K562 (cell line): ENCODE results near the gene NEURL1B. TPM values are rescaled to one million over a fixed set of nuclear protein-coding genes. Genes with fewer than 3 reads are reported as not detected.

Source experiments
- ATAC-seq: fragments of 200-7000 bp; cut with Tn5 transposase; 3 replicates; pipeline ENCODE4 v1.9.1; 2020; ENCODE audit warnings: moderate library complexity
- BruUV-seq: library from RNA; stranded (reverse); fragments of 400-500 nt; replicated peaks from 2 replicates; lab custom pipeline; 2021; lab: Mats Ljungman, UMichigan
- CTCF ChIA-PET: fragments of 300-600 bp; formaldehyde crosslinking; extraction: SDS; loops from one replicate; lab custom pipeline; 2021; ENCODE audit warnings: low intra/inter-chr PET ratio; lab: Yijun Ruan, JAX
- POLR2A ChIA-PET: fragments of 300-600, 350-650 bp; sonication (Branson Sonifier 250); formaldehyde crosslinking; extraction: SDS; loops from one replicate; lab custom pipeline; 2021; ENCODE audit warnings: antibody characterized with exemption, inconsistent platforms; lab: Yijun Ruan, JAX
- DNase-seq, 4 experiments: peaks; one replicate each; pipeline versions ENCODE4 v3.0.0 to v3.0.0-alpha.2; 2011 to 2018; ENCODE audit warnings: low spot score in 3 of 4, mixed read lengths in 3 of 4; ENCODE audit errors: extremely low read depth in 1 of 4
- FAIRE-seq: peaks from 2 replicates; lab custom pipeline; 2011; peaks lifted over from hg19 to GRCh38; lab: Jason Lieb, UNC
- H2AFZ ChIP-seq: 2 replicates; pipeline ENCODE4 v1.6.0; 2011; ENCODE audit warnings: low read depth, low read length, control low read depth, inconsistent platforms
- H3K27ac ChIP-seq: fragments of 200-600 bp; 3 replicates; pipeline ENCODE4 v1.8.0; 2011; ENCODE audit warnings: low read depth, mild to moderate bottlenecking, control low read depth, inconsistent platforms, low read length, moderate library complexity, mixed read lengths; ENCODE audit errors: extremely low read depth
- H3K27me3 ChIP-seq, 2 experiments: fragments of 300-600 bp in 1 of 2; 2 replicates in 1 of 2; 3 replicates in 1 of 2; pipeline versions ENCODE4 v1.6.0 to v1.8.0; 2011; ENCODE audit warnings: inconsistent platforms in 2 of 2, low read length in 2 of 2, mild to moderate bottlenecking in 1 of 2, mixed read lengths in 1 of 2, moderate library complexity in 1 of 2; ENCODE audit not compliant: control insufficient read depth in 2 of 2, insufficient read depth in 2 of 2
- H3K36me3 ChIP-seq: fragments of 300-600 bp; 3 replicates; pipeline ENCODE4 v1.8.0; 2011; ENCODE audit warnings: mild to moderate bottlenecking, low read length, inconsistent platforms; ENCODE audit not compliant: control insufficient read depth, insufficient read depth
- H3K4me1 ChIP-seq, 2 experiments: fragments of 200-600 bp in 1 of 2; replicated peaks in 1 of 2; 2 replicates in 1 of 2; 3 replicates in 1 of 2; pipeline versions ENCODE4 v1.5.1 to v1.8.0; 2011; ENCODE audit warnings: inconsistent platforms in 2 of 2, low read length in 2 of 2, mild to moderate bottlenecking in 1 of 2, mixed read lengths in 1 of 2, moderate library complexity in 1 of 2; ENCODE audit not compliant: control insufficient read depth in 2 of 2, insufficient read depth in 2 of 2
- H3K4me2 ChIP-seq: 2 replicates; pipeline ENCODE4 v1.6.1; 2011; ENCODE audit warnings: low read length, control low read depth, inconsistent platforms, mixed read lengths; ENCODE audit not compliant: insufficient read depth
- H3K4me3 ChIP-seq: fragments of 200-600 bp; sonication (generic), shearing (Covaris generic); 2 replicates; pipeline ENCODE4 v1.5.1; 2016; ENCODE audit warnings: control low read depth, inconsistent platforms
- H3K79me2 ChIP-seq: fragments of 200-600 bp; 3 replicates; pipeline ENCODE4 v1.8.0; 2011; ENCODE audit warnings: low read length, inconsistent platforms; ENCODE audit not compliant: control insufficient read depth, insufficient read depth
- H3K9ac ChIP-seq, 2 experiments: 2 replicates each; pipeline versions ENCODE4 v1.6.0 to v1.6.1; 2011; ENCODE audit warnings: low read depth in 2 of 2, low read length in 2 of 2, control low read depth in 1 of 2, inconsistent platforms in 1 of 2, mild to moderate bottlenecking in 1 of 2, mixed read lengths in 1 of 2; ENCODE audit not compliant: insufficient read depth in 1 of 2
- H3K9me1 ChIP-seq: one replicate; pipeline ENCODE4 v1.6.0; 2011; ENCODE audit warnings: inconsistent platforms, mild to moderate bottlenecking, low read length, moderate library complexity; ENCODE audit not compliant: control insufficient read depth, insufficient read depth
- H3K9me3 ChIP-seq: replicated peaks from 2 replicates; pipeline ENCODE4 v1.5.1; 2011; ENCODE audit warnings: low read depth, low read length, inconsistent platforms; ENCODE audit not compliant: control insufficient read depth, insufficient read depth
- H4K20me1 ChIP-seq: replicated peaks from 2 replicates; pipeline ENCODE4 v1.6.1; 2011; ENCODE audit warnings: low read length, inconsistent platforms, mixed read lengths; ENCODE audit not compliant: control insufficient read depth, insufficient read depth
- DACH1 ChIP-seq: fragments of 450-650 bp; IDR thresholded peaks from 2 replicates; pipeline ENCODE4 v1.6.1; 2018; ENCODE audit not compliant: partially characterized antibody
- DIDO1 ChIP-seq: fragments of 450-650 bp; IDR thresholded peaks from 2 replicates; pipeline ENCODE4 v1.6.1; 2016; ENCODE audit warnings: low read depth, missing biosample characterization, missing genetic modification characterization
- E4F1 ChIP-seq: fragments of 250-450 bp; sonication (Bioruptor Pico); IDR thresholded peaks from 2 replicates; pipeline ENCODE4 v1.5.0; 2021; ENCODE audit warnings: mild to moderate bottlenecking, borderline replicate concordance
- FOXK2 ChIP-seq, 2 experiments: fragments of 450-650 bp; IDR thresholded peaks in 1 of 2; conservative IDR thresholded peaks in 1 of 2; 2 replicates each; pipeline ENCODE4 v1.6.1; 2016; ENCODE audit warnings: low read depth in 2 of 2, mild to moderate bottlenecking in 1 of 2
- GATAD2B ChIP-seq: fragments of 450-650 bp; IDR thresholded peaks from 2 replicates; pipeline ENCODE4 v1.6.1; 2017; ENCODE audit warnings: mild to moderate bottlenecking, borderline replicate concordance
- SLC30A9 ChIP-seq: fragments of 250-450 bp; sonication (Bioruptor Pico); IDR thresholded peaks from 2 replicates; pipeline ENCODE4 v1.8.0; 2022; ENCODE audit warnings: mild to moderate bottlenecking, moderate library complexity
- ZNF644 ChIP-seq: fragments of 200-800 bp; sonication (Bioruptor generic); IDR thresholded peaks from 2 replicates; pipeline ENCODE4 v1.6.1; 2016; ENCODE audit warnings: low read depth, missing genetic modification characterization, missing compliant biosample characterization
- ZNF707 ChIP-seq: fragments of 250-450 bp; sonication (Bioruptor Pico); conservative IDR thresholded peaks from 2 replicates; pipeline ENCODE4 v1.8.0; 2022; ENCODE audit warnings: inconsistent platforms, mild to moderate bottlenecking, moderate library complexity
- WGBS: fragments of 100-300 bp; shearing (Covaris generic); methylation state at CpG from one replicate; pipeline ENCODE4 v1.1.6; 2016; ENCODE audit warnings: low coverage, mixed read lengths; ENCODE audit not compliant: insufficient coverage; ENCODE audit errors: missing lambda C conversion rate; 5-methylcytosine and 5-hydroxymethylcytosine counted together
- in situ Hi-C: fragments of 300-500 bp; cut with MboI; formaldehyde crosslinking; loops from 4 replicates; pipeline ENCODE4 v1.15.0; 2018; ENCODE audit warnings: inconsistent platforms, mixed read lengths
- intact Hi-C: fragments of 100-400 bp; cut with micrococcal nuclease; formaldehyde crosslinking; loops from 2 replicates; pipeline ENCODE4 v1.14.2; 2022
- polyA plus RNA-seq, 8 experiments: library from polyadenylated mRNA; depleted of rRNA in 4 of 8; stranded (reverse) in 5 of 8; unstranded in 3 of 8; fragments of >200 nt; fragmentation: Nextera tagmentation in 2 of 8; fragmentation: Illumina TruSeq in 1 of 8; extraction: Ambion mirVana in 2 of 8; extraction: Trizol in 1 of 8; gene quantifications; 2 replicates each; pipeline versions ENCODE4 v1.2.1 to v1.2.3, GENCODE V29; 2011 to 2014; ENCODE audit warnings: inconsistent platforms in 1 of 8, missing spikeins in 1 of 8
- total RNA-seq, 7 experiments: library from RNA; depleted of rRNA in 6 of 7; stranded (reverse); fragments of >200 nt in 6 of 7; fragmentation: Illumina TruSeq in 2 of 7; extraction: Trizol in 2 of 7; gene quantifications; 2 replicates each; pipeline versions ENCODE4 v1.2.1 to v1.2.3, GENCODE V29; 2011 to 2021; ENCODE audit warnings: low replicate concordance in 1 of 7

NEURL1B gene
- total and polyA plus RNA-seq, 9 of the 15 experiments (the other 6 are each of a cell fraction or from before 2014, with no cell fraction given): 0.04 TPM; not detected in 8

- Histone ChIP-seq H3K79me2 (no peaks in the 10 kb centered on the region), H3K9me3 (no peaks in the 10 kb centered on the region), H3K4me2 (no peak overlapping the region), H3K27me3 (peaks cover 41 to 57% of the 10 kb centered on the region in 2 experiments), H3K27ac (no peak overlapping the region), H3K9ac (no peak overlapping the region), H4K20me1 (no peaks in the 10 kb centered on the region; the same call in none of the 2 replicates), H3K4me1 (no peaks in the 10 kb centered on the region), H3K4me3 (no peak overlapping the region), H3K36me3 (no peaks in the 10 kb centered on the region), H3K9me1 (no peaks in the 10 kb centered on the region), H2AFZ (no peak overlapping the region)
- ATAC-seq: no peak
- WGBS: 0% methylated on average over 7 of the region's 7 CpGs
- no peak for DNase-seq
- CTCF ChIA-PET: no interaction called here
- FAIRE-seq: no peak
- TF ChIP-seq ZNF644 (no peak), E4F1 (CRISPR knock-in tag) (no peak), FOXK2 (conservative IDR thresholded peaks at IDR 0.05 in 1 of 2, IDR thresholded peaks at IDR 0.05 in 1 of 2; ENCODE audit: low read depth in 2 of 2) (no peak), SLC30A9 (no peak), GATAD2B (no peak), DACH1 (no peak), DIDO1 (tag) (no peak), ZNF707 (CRISPR knock-in tag) (no peak)
- in situ Hi-C loops: no loop called here
- intact Hi-C loops: no loop called here
- no TSS peak for BruUV-seq
- POLR2A ChIA-PET: interaction anchor here (0.7 kb wide), 1 partner anchor 185 kb away, joined by 3 read pairs; no protein-coding TSS in a partner anchor
These were observed 18.0 kb downstream of the NEURL1B start for GRCh38 chr5:172658961-172659501.
